NCI-H2081 (cell line): Measurements from ENCODE around the gene ARHGAP22.
"Not testable (repeated sequence)": the region's sequence is repeated elsewhere in the genome, so short reads cannot be mapped to it uniquely, and the experiment has no call there.

ENCODE experiments used
- DNase-seq, 2 experiments: peaks; one replicate each; lab custom pipeline; 2025; lab: John Stamatoyannopoulos, UW

Gene ARHGAP22

DNA sequence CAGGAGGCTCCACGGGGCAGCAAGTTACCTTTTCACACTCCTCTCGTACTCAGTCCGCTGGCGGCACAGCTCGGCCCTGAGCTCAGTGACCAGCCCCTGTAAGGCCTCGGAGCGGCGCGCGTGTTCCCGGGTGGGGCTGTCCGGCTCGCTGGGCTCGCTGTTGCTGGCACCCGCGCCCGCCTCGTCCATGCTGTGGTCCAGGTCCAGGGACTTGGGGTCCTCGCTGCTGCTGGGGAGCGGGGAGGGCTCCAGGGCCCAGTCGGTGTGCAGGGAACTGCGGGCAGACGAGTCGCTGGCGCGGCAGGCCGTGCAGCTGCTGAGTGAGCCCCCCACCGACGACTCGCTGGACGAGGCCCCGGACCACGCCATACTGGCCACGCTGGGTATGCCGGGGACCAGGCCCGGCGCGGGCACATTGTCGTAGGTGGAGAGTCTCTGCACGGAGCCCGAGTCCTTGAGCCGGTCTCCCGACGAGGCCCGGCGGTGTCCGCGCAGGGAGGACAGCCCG, 154.6 kb downstream of the ARHGAP22 start:
- DNase-seq: no peak

- no peak for DNase-seq
Measured at GRCh38 chr10:48449501-48450232, 155.2 kb downstream of the ARHGAP22 start.

DNA sequence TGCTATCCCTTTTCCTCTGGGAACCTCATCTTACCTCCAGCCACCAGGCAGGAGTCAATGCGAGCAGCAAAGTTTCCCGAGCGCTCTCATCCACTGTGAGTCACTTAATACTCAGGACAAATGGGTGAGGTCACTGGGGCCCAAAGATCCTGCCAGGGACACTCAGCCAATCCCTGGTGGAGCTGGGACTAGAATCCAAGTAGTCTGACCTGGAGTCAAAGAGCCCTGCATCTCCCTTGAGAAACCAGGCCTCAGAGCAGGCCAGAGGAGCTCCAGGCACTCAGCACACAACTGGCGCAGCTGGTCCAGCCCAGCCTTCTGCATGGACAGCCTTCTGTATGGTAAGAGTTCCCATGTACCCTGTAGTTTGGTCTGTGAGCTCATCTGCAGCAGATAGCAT, 156.1 kb downstream of the ARHGAP22 start:
- DNase-seq: no peak

DNA sequence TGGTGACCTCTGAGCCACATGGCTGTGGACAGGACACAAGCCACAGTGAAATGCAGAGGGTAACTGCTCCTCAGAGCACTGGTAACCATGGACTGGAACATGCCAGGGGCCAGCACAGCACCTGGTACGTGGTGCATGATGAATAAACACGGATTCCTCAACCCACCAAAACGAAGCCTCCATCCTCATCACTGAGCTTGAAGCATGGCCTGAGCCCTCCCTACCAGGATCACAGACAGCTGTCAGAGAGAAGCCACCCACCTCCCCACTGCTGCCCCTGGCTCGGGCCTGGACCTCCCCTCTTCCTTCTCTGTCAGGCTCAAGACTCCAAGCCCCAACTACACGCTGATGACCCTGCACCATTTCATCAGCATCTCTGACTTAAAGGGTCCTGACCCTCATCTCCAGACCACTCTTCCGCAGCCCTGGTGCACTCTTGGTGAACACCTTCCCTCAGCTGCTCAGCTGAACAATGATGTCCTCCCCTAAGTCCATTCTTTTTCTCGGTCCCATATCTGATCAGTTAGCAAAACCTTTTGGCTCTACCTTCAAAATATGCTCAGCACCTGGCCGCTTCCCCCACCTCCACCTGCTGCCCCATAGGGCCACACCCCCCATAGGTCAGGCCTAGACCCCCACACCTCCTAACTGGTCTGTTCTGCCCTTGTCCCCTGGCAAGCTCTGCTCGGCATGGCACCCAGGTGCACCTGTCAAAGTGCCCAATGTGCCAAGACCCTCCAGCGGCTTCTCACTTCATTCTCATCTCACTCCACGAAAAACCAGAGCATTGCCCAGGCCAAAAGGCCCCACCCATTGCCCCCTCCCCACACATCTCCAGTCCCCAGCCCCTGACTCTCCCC, 157.3 kb downstream of the ARHGAP22 start:
- no peak for DNase-seq

GRCh38 chr10:48446785-48447184, 158.1 kb downstream of the ARHGAP22 start:
- no peak for DNase-seq

DNA sequence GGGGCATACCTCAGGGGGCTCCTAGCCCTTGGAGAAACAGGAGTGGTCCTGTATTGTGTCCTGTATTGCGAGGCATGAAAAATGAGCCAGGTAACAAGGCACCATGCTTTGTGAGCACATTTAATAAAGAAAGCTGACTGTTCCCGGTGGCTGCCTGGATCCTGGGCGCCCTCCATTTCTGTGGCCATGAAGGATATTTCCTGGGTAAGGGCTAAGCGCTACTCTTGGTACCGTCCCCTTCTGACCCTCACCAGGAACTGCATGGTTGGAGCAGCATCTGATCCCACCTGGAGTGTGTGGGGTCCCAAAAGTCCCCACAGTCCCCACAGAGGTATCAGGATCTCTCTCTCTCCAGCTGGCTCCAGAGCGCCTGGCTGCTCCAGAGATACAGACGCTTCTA, 158.9 kb downstream of the ARHGAP22 start:
- no peak for DNase-seq

- peak; percentile 16 to 45 for DNase-seq
Measured at GRCh38 chr10:48444861-48445841, 159.7 kb downstream of the ARHGAP22 start.

DNA sequence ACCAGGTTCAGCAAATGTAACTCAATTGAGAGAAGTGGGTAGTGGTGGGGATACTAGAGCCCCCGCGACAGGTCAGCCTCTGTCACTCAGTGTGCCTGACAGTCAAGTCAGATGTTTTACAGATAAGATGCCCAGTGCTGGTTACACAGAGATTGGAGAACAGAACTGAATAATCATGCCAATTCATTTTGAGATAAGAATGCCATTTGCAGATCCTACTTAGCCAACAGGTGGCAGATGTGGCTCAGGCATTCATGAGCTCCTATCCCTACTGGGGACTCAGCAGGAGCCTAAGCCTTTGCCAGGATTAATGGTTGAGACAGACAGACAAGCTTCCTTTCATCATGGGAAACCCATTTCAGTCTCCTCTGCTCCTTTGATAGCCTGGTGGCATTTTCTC, 160.6 kb downstream of the ARHGAP22 start:
- peak in 1 of 2 experiments; percentile 38 for DNase-seq

DNA sequence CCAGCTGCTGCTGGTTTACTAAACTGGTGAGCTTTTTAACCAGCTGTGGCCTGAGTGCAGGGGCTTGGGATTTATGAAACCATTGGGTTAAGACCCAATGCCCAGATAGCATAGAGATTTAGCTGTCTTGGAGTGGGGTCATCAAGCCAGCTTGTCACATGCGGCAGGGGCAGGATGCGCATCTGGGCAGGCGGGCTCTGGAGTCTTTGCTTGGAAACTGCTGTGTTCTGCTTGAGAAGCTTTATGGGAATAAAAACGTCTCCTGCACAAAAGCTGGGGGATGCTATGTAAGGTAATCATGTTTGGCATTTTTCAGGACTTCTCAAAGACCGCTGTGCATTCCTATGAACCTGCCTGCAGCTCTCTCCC, 162.1 kb downstream of the ARHGAP22 start:
- no peak for DNase-seq

DNA sequence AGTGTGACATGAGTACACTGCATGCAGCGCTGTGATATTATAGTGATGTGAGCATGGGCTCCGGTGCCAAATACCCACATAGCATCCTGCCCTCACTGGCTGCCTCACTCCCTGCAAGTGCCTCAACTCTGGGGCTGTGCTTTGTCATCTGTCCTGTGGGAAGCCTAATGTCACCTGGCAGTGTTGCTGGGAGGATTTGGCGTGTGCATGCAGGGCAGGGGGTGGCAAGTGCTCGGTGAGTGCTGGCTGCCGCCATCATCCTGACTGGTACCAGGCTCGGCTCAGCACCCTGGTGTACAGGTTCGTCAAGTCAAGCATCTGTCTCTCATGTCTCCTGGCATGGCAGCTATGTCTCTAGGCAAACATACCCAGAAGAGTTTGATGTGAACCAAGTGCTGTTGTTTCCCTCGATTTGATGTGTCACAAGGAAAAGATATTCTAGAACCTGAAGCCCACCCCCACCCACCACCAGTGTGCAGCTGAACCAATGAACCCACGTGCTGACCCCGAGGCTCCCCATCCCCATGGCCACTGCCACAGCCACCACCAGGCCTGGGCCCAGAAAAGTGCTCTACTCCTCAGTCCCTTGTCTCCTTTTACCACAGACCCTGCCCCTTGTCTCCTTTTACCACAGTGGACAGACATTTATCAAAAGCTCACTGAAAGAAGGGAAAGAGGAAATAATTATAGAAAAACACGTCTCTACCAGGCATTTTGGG, 162.6 kb downstream of the ARHGAP22 start:
- no peak for DNase-seq

DNA sequence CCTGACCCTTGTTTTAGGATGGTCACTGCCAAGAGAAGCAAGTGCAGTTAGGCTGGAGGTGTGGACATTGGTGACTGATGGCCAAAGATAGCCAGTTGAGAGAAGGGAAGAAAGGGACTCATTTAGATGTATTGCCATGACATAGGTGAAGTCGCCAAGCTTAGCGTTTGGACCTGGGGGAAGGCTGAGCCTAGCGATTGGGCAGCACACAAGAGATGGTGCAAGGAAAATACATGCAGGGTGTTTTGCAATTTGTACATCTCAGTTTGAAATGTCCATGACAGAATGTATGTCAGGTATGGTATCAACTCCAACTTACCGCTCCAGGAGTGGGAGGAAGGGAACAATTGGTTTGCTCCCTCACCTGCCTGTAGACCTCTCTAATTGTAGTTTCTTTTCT, 164.1 kb downstream of the ARHGAP22 start:
- no peak for DNase-seq

GRCh38 chr10:48439581-48440041, 165.3 kb downstream of the ARHGAP22 start:
- no peak for DNase-seq

GRCh38 chr10:48439031-48439430, 165.8 kb downstream of the ARHGAP22 start:
- DNase-seq: no peak

DNA sequence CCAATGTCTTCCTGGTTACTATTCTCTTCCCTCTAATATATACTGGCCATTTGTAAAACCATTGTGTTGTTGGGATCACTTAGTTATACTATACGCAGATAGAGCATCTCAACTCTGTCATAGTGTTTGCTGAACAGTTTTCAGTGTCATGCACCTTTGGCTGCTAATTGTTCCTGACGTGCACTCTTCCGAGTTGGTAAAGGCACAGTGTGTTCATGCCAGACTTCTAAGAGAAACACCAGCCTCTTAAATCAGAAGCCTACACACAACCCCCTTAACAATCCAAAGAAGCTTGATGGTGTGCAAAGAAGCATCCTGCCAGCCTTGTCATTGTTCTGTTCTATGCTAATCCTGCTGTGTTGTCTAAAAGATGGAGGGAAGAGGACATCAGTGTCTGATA, 167.3 kb downstream of the ARHGAP22 start:
- DNase-seq: no peak

DNA sequence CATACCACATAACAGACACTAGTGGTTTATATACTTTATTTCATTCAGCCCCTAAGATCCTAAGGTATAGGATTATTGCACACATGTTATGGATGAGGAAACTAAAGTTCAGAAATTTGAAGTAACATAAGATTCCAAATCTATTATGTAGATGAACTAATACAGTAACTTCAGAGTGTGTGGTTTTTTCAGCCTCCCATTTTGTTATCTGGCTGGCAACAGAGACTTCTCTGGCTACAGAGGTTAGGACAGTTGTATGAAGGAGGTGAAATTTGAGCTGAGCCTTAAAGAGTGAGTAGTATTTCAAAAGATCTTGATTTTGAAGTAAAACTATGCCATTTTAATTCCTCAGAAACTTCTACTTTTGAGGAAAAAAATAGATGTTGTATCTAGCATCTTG, 173.0 kb downstream of the ARHGAP22 start:
- DNase-seq: no peak

DNA sequence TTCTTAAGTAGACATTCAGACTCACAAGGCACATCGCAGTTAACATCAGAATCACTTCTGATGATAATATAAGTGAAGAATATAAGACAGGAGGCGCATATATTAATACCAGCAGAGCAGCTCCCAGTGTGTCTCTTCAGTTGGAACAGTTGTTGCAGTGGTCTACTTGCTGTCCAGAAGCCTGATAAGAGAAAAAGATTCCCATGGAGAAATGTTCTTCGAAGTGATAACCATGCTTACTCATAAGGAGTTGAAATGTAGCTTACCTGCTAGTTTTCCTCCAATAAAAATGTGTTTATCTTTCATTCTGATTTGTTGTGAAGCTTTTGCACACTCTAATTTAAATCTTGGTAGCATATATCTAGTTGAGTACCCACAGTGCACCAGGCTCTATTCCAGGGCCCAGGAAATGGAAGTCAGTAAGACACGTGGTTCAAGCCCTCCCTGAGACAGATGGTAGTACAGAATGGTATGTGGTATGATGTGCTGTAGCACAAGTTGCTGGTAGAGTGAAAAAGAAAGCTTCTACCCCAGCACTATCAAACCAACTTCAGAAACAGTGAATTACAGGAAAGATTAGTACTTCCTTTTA, 174.4 kb downstream of the ARHGAP22 start:
- DNase-seq: no peak

DNA sequence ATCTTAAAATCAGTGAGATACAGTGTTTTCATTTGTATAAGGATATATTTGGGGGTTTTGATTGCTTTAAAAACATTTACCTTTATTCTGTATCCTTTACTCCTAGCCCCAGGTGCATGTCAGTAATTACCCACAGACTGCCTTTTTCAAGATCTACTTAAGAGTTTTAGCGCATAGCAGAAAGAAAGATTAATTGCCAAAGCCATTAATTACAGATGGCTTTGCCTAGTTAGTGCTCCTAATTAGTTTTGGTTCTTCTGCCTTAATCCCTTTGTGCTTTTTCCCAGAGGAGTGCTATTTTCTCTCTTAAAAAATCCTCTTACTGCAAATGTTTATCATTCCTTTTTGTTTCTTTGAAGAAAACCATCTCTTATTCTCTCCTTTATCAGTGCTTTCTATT, 175.6 kb downstream of the ARHGAP22 start:
- DNase-seq: no peak

GRCh38 chr10:48428896-48429295, 176.0 kb downstream of the ARHGAP22 start:
- no peak for DNase-seq

GRCh38 chr10:48423884-48424283, 181.0 kb downstream of the ARHGAP22 start:
- no peak for DNase-seq

DNA sequence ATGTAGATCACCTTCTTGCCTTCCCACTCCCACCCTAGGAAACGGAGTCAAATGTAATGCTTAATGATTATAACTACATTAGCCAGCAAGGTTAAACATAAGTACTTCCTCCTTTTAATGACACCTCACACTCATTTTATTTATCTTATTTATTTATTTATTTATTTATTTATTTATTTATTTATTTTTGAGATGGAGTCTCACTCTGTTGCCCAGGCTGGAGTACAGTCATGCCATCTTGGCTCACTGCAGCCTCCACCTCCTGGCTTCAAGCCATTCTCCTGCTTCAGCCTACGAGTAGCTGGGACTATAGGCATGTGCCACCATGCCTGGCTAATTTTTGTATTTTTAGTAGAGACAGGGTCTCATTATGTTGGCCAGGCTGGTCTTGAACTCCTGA, 183.0 kb downstream of the ARHGAP22 start:
- not testable (repeated sequence) for DNase-seq

GRCh38 chr10:48419714-48420113, 185.2 kb downstream of the ARHGAP22 start:
- DNase-seq: no peak
